ACC112 (cell line): Measurements from ENCODE around the gene CCDC146.

Source experiments
- H2AFZ ChIP-seq: fragments of 200-600 bp; sonication (generic); one replicate; pipeline ENCODE4 v1.6.0; 2017; ENCODE audit warnings: antibody characterized with exemption, low read length; ENCODE audit not compliant: unreplicated experiment
- H3K27ac ChIP-seq: fragments of 200-600 bp; sonication (generic); 2 replicates; pipeline ENCODE4 v1.5.1; 2014; ENCODE audit warnings: low read depth, mild to moderate bottlenecking, antibody characterized with exemption, low read length, moderate library complexity
- H3K27me3 ChIP-seq: fragments of 200-600 bp; sonication (generic); 2 replicates; pipeline ENCODE4 v1.6.1; 2014; ENCODE audit warnings: mild to moderate bottlenecking, antibody characterized with exemption, low read length, moderate library complexity, mixed read lengths; ENCODE audit not compliant: insufficient read depth
- H3K36me3 ChIP-seq: fragments of 200-600 bp; sonication (generic); 2 replicates; pipeline ENCODE4 v1.6.1; 2016; ENCODE audit warnings: mild to moderate bottlenecking, antibody characterized with exemption, low read length, moderate library complexity, mixed read lengths; ENCODE audit not compliant: insufficient read depth
- H3K4me1 ChIP-seq: fragments of 200-600 bp; sonication (generic); one replicate; pipeline ENCODE4 v1.6.1; 2016; ENCODE audit warnings: low read length, mixed read lengths; ENCODE audit not compliant: insufficient read depth, unreplicated experiment, control insufficient read depth
- H3K4me3 ChIP-seq: fragments of 200-600 bp; sonication (generic); 2 replicates; pipeline ENCODE4 v1.5.1; 2014; ENCODE audit warnings: mild to moderate bottlenecking, low read depth, low read length
- H3K79me2 ChIP-seq: fragments of 200-600 bp; sonication (generic); one replicate; pipeline ENCODE4 v1.6.0; 2016; ENCODE audit warnings: low read length; ENCODE audit not compliant: control insufficient read depth, unreplicated experiment, insufficient read depth

CCDC146 gene

DNA sequence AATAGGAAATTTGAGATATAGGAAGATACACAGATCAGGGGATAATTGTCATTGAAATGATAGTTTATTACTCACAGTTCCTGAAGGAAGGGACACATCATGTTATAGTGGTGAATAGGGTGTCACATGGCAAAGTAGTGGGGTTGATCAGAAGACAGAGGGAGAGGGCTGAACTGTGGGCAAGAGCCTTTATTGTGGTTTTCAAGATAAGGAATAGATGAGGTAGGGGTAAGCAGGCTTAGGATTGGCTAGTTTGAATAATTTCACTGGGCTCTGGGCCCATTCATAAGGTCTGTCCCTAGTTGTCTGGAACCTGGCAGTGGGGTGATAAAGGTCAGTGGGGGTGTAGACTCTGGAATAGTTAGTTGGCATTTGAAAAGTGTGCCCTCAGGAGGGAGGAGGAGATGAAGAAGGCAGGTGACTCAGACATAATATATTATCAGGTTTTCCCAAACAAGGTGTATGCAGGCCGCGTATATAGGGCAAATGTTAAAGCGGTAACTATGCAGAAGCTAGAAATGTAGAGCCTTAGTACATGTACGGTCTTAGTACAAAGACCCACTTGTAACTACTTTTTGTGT lies 58.7 kb downstream of the CCDC146 start:
- H3K27ac ChIP-seq, result no peak overlapping the region
- H3K4me1 ChIP-seq, result no peaks in the 10 kb centered on the region
- H3K4me3 ChIP-seq, result no peak overlapping the region
- H3K79me2 ChIP-seq, result no peaks in the 10 kb centered on the region
- no peak overlapping the region for H2AFZ ChIP-seq
- H3K36me3 ChIP-seq, result no peaks in the 10 kb centered on the region
- no peaks in the 10 kb centered on the region for H3K27me3 ChIP-seq

DNA sequence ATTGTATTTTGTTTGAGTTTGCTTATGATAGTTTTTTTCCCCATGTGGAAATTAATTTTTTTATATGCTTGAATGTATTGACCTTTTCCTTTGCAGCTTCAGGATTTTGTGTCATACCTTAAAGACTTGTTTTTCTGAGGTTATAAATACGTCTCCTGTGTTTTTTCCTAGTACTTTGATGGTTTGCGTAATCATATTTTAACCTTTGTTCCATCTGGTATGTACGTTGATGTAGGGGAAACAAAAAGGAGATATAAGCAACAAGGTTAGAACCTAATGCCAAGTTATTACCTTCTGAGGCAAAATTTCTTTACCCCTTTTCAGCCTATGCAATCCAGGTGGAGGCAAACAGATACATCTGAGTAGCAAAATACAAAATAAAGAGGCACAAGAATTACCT lies 59.3 kb downstream of the CCDC146 start:
- Histone ChIP-seq H3K4me1 (no peaks in the 10 kb centered on the region), H3K4me3 (no peak overlapping the region), H3K36me3 (no peaks in the 10 kb centered on the region), H3K27ac (no peak overlapping the region), H3K79me2 (no peaks in the 10 kb centered on the region), H3K27me3 (no peaks in the 10 kb centered on the region), H2AFZ (no peak overlapping the region)

GRCh38 chr7:77182261-77182660 lies 59.8 kb downstream of the CCDC146 start:
- Histone ChIP-seq H3K4me1 (no peaks in the 10 kb centered on the region), H2AFZ (no peak overlapping the region), H3K36me3 (no peaks in the 10 kb centered on the region), H3K79me2 (no peaks in the 10 kb centered on the region), H3K27ac (no peak overlapping the region), H3K4me3 (no peak overlapping the region), H3K27me3 (no peaks in the 10 kb centered on the region)

- H3K27me3 ChIP-seq, result no peaks in the 10 kb centered on the region
- H3K4me1 ChIP-seq, result no peaks in the 10 kb centered on the region
- no peaks in the 10 kb centered on the region for H3K79me2 ChIP-seq
- no peak overlapping the region for H3K4me3 ChIP-seq
- no peak overlapping the region for H2AFZ ChIP-seq
- H3K27ac ChIP-seq, result no peak overlapping the region
- H3K36me3 ChIP-seq, result no peaks in the 10 kb centered on the region
These were observed 62.0 kb downstream of the CCDC146 start for GRCh38 chr7:77184463-77184862.

DNA sequence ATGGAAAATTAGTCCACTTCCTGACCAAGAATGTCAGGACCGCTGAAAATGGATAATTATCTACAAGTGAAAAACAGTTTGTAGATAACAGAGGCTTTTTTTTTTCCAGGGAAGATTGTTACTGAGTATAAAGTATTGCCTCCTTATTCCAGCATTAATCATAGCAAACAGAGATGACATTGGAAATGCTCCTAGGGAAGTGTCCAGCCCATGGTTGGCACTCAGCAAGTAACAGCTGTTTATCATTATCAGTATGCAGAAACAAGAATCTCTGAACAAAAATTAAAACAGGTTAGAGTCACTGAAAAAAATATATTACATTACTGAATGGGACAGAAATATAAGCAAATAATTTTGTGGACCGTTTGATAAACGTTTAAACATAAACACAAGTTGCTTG lies 62.6 kb downstream of the CCDC146 start:
- Histone ChIP-seq H3K4me1 (no peaks in the 10 kb centered on the region), H2AFZ (no peak overlapping the region), H3K36me3 (no peaks in the 10 kb centered on the region), H3K79me2 (no peaks in the 10 kb centered on the region), H3K27ac (no peak overlapping the region), H3K27me3 (no peaks in the 10 kb centered on the region), H3K4me3 (no peak overlapping the region)

DNA sequence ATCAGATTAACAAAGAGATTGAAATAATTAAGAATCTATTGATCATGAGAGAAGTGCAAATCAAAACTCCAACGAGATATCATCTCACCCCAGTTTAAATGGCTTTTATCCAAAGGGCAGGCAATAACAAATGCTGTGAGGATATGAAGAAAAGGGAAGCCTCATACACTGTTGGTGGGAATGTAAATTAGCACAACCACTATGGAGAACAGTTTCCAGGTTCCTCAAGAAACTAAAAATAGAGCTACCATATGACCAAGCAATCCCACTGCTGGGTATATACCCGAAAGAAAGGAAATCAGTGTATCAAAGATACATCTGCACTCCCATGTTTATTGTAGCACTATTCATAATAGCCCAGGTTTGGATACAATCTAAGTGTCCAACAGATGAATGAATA lies 63.5 kb downstream of the CCDC146 start:
- no peak overlapping the region for H3K27ac ChIP-seq
- H2AFZ ChIP-seq, result no peak overlapping the region
- H3K4me1 ChIP-seq, result no peaks in the 10 kb centered on the region
- no peaks in the 10 kb centered on the region for H3K79me2 ChIP-seq
- no peaks in the 10 kb centered on the region for H3K36me3 ChIP-seq
- no peaks in the 10 kb centered on the region for H3K27me3 ChIP-seq
- H3K4me3 ChIP-seq, result no peak overlapping the region

GRCh38 chr7:77188731-77189437 lies 66.5 kb downstream of the CCDC146 start:
- H2AFZ ChIP-seq, result no peak overlapping the region
- no peaks in the 10 kb centered on the region for H3K79me2 ChIP-seq
- H3K4me3 ChIP-seq, result no peak overlapping the region
- H3K4me1 ChIP-seq, result no peaks in the 10 kb centered on the region
- no peaks in the 10 kb centered on the region for H3K36me3 ChIP-seq
- H3K27ac ChIP-seq, result no peak overlapping the region
- H3K27me3 ChIP-seq, result no peaks in the 10 kb centered on the region

DNA sequence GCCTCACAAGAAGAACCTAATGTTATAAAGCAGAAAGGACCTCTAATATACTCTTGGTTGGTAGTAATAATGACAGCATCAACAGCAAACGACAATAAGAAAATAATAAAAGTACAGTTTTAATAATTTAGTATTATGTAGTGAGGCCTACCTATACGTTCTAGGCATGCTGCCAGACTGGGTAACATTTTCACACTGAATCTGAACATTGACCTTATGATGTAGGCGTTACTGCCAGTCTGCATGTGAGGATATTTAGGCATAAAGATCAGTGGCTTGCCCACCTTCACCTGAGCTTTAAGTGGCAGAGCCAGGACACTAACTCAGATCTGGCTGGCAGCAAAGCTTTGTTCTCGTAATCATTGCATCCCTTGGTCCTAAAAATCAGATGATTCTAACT lies 74.7 kb downstream of the CCDC146 start:
- no peaks in the 10 kb centered on the region for H3K4me1 ChIP-seq
- H3K27ac ChIP-seq, result no peak overlapping the region
- no peaks in the 10 kb centered on the region for H3K36me3 ChIP-seq
- H3K4me3 ChIP-seq, result no peak overlapping the region
- no peak overlapping the region for H2AFZ ChIP-seq
- H3K79me2 ChIP-seq, result no peaks in the 10 kb centered on the region
- H3K27me3 ChIP-seq, result no peaks in the 10 kb centered on the region

GRCh38 chr7:77199013-77199966 lies 76.9 kb downstream of the CCDC146 start, which contains the start of gene FGL2:
TSS of gene FGL2 (minus strand) at chr7:77199819. CDS start at chr7:77199793, 26 bp downstream.
- Histone ChIP-seq H3K27me3 (no peaks in the 10 kb centered on the region), H3K79me2 (no peaks in the 10 kb centered on the region), H3K36me3 (no peaks in the 10 kb centered on the region), H2AFZ (peak within 1 kb of the TSS; percentile 32), H3K27ac (no peak within 1 kb of the TSS), H3K4me3 (peak within 1 kb of the TSS; percentile 65), H3K4me1 (no peaks in the 10 kb centered on the region)

GRCh38 chr7:77200542-77200941 lies 78.1 kb downstream of the CCDC146 start:
- Histone ChIP-seq H2AFZ (no peak overlapping the region), H3K4me3 (no peak overlapping the region), H3K27me3 (no peaks in the 10 kb centered on the region), H3K27ac (no peak overlapping the region), H3K79me2 (no peaks in the 10 kb centered on the region), H3K36me3 (no peaks in the 10 kb centered on the region), H3K4me1 (no peaks in the 10 kb centered on the region)
